GM12874 (cell line): ENCODE measurements around the gene ARL16.

Experiments used
- CTCF ChIP-seq: IDR thresholded peaks from 2 replicates; pipeline ENCODE4 v1.5.1; 2011; ENCODE audit warnings: low read depth, mild to moderate bottlenecking, control low read depth, low read length, moderate library complexity; ENCODE audit not compliant: insufficient read depth

ARL16 gene

GRCh38 chr17:81682565-81683207 lies 911 bp downstream of the ARL16 start:
- TF ChIP-seq CTCF = no peak

- no peak for TF ChIP-seq CTCF
Measured at GRCh38 chr17:81681672-81682071, 1.9 kb downstream of the ARL16 start.

- TF ChIP-seq CTCF = no peak
Measured at GRCh38 chr17:81680150-81680549, 3.4 kb downstream of the ARL16 start.

- no peak for TF ChIP-seq CTCF
Measured at GRCh38 chr17:81676906-81677305, 6.7 kb downstream of the ARL16 start.

- peak; percentile 41 for TF ChIP-seq CTCF
Measured at GRCh38 chr17:81675515-81676221, 7.9 kb downstream of the ARL16 start.

GRCh38 chr17:81673561-81674258 lies 9.9 kb downstream of the ARL16 start:
- TF ChIP-seq CTCF = no peak

GRCh38 chr17:81672954-81673353 lies 10.6 kb downstream of the ARL16 start:
- TF ChIP-seq CTCF = no peak
